ENCODE data around the gene MMP3. TPM values are rescaled to one million over a fixed set of nuclear protein-coding genes. Genes with fewer than 3 reads are reported as not detected.

MMP3 gene
- polyA plus RNA-seq, 3 donors = 0.06 TPM; not detected in 2

- DNase-seq (ENCODE audit: low read depth in 3 of 3, low spot score in 2 of 3) = no peak
Measured at GRCh38 chr11:102833731-102834130, 9.7 kb downstream of the MMP3 start.

GRCh38 chr11:102832612-102833011 lies 10.8 kb downstream of the MMP3 start:
- DNase-seq (ENCODE audit: low read depth in 3 of 3, low spot score in 2 of 3) = no peak

- no peak for DNase-seq (ENCODE audit: low read depth in 3 of 3, low spot score in 2 of 3)
Measured at GRCh38 chr11:102831489-102832440, 11.6 kb downstream of the MMP3 start.

- DNase-seq (ENCODE audit: low read depth in 3 of 3, low spot score in 2 of 3) = no peak
Measured at GRCh38 chr11:102831128-102831488, 12.3 kb downstream of the MMP3 start.

- DNase-seq (ENCODE audit: low read depth in 3 of 3, low spot score in 2 of 3) = no peak
Measured at GRCh38 chr11:102830001-102830727, 13.2 kb downstream of the MMP3 start.

- DNase-seq (ENCODE audit: low read depth in 3 of 3, low spot score in 2 of 3) = no peak
Measured at GRCh38 chr11:102829316-102830000, 14.0 kb downstream of the MMP3 start.

- DNase-seq (ENCODE audit: low read depth in 3 of 3, low spot score in 2 of 3) = no peak
Measured at GRCh38 chr11:102824556-102824955, 18.9 kb downstream of the MMP3 start.

- no peak for DNase-seq (ENCODE audit: low read depth in 3 of 3, low spot score in 2 of 3)
Measured at GRCh38 chr11:102819491-102819890, 23.9 kb downstream of the MMP3 start.

GRCh38 chr11:102813484-102813883 lies 29.9 kb downstream of the MMP3 start:
- no peak for DNase-seq (ENCODE audit: low read depth in 3 of 3, low spot score in 2 of 3)

- DNase-seq (ENCODE audit: low read depth in 3 of 3, low spot score in 2 of 3) = no peak
Measured at GRCh38 chr11:102812188-102812587, 31.2 kb downstream of the MMP3 start.

- DNase-seq (ENCODE audit: low read depth in 3 of 3, low spot score in 2 of 3) = no peak
Measured at GRCh38 chr11:102810950-102811660, 32.3 kb downstream of the MMP3 start.

- DNase-seq (ENCODE audit: low read depth in 3 of 3, low spot score in 2 of 3) = no peak
Measured at GRCh38 chr11:102809971-102810370, 33.4 kb downstream of the MMP3 start.

GRCh38 chr11:102807921-102808320 lies 35.5 kb downstream of the MMP3 start:
- DNase-seq (ENCODE audit: low read depth in 3 of 3, low spot score in 2 of 3) = no peak

GRCh38 chr11:102806296-102806695 lies 37.1 kb downstream of the MMP3 start:
- DNase-seq (ENCODE audit: low read depth in 3 of 3, low spot score in 2 of 3) = no peak

- no peak for DNase-seq (ENCODE audit: low read depth in 3 of 3, low spot score in 2 of 3)
Measured at GRCh38 chr11:102802341-102802740, 41.1 kb downstream of the MMP3 start.

- no peak for DNase-seq (ENCODE audit: low read depth in 3 of 3, low spot score in 2 of 3)
Measured at GRCh38 chr11:102800767-102801166, 42.6 kb downstream of the MMP3 start.

GRCh38 chr11:102799681-102800340 lies 43.6 kb downstream of the MMP3 start:
- no peak for DNase-seq (ENCODE audit: low read depth in 3 of 3, low spot score in 2 of 3)

- no peak for DNase-seq (ENCODE audit: low read depth in 3 of 3, low spot score in 2 of 3)
Measured at GRCh38 chr11:102798012-102798746, 45.2 kb downstream of the MMP3 start, which contains the start of gene MMP1. MMP1 (minus strand) TSS chr11:102798160; CDS start chr11:102798092, 68 bp downstream.

GRCh38 chr11:102794382-102794781 lies 49.0 kb downstream of the MMP3 start:
- no peak for DNase-seq (ENCODE audit: low read depth in 3 of 3, low spot score in 2 of 3)

Data from right renal cortex interstitium (tissue), 3 donors.